SHP77 treated with DMSO at 0.1 percent for 48 hours (cell line): ENCODE data around the gene GAREM1.
"Not testable (repeated sequence)": the region's sequence is repeated elsewhere in the genome, so short reads cannot be mapped to it uniquely, and the experiment has no call there.

Source experiments
- DNase-seq: peaks from one replicate; lab custom pipeline; 2025; lab: John Stamatoyannopoulos, UW

Gene GAREM1

GRCh38 chr18:32470714-32471633, at the start of gene GAREM1:
Gene GAREM1 (minus strand): TSS chr18:32470882. CDS start chr18:32470428, 454 bp downstream.
- DNase-seq: peak; percentile 88

GRCh38 chr18:32511147-32511546, 40.5 kb upstream of the GAREM1 start:
- no peak for DNase-seq

GRCh38 chr18:32509111-32509510, 38.4 kb upstream of the GAREM1 start:
- no peak for DNase-seq

- DNase-seq: no peak
Observed at GRCh38 chr18:32507093-32507492, 36.4 kb upstream of the GAREM1 start.

GRCh38 chr18:32502014-32502413, 31.3 kb upstream of the GAREM1 start:
- no peak for DNase-seq

- DNase-seq: not testable (repeated sequence)
Observed at GRCh38 chr18:32501242-32501641, 30.6 kb upstream of the GAREM1 start.

- DNase-seq: no peak
Observed at GRCh38 chr18:32483002-32483401, 12.3 kb upstream of the GAREM1 start.

- DNase-seq: no peak
Observed at GRCh38 chr18:32482117-32482516, 11.4 kb upstream of the GAREM1 start.

- DNase-seq: no peak
Observed at GRCh38 chr18:32480581-32480980, 9.9 kb upstream of the GAREM1 start.

GRCh38 chr18:32478807-32479206, 8.1 kb upstream of the GAREM1 start:
- no peak for DNase-seq

- no peak for DNase-seq
Observed at GRCh38 chr18:32478317-32478716, 7.6 kb upstream of the GAREM1 start.

- DNase-seq: no peak
Observed at GRCh38 chr18:32476106-32476505, 5.4 kb upstream of the GAREM1 start.

- not testable (repeated sequence) for DNase-seq
Observed at GRCh38 chr18:32475069-32475468, 4.4 kb upstream of the GAREM1 start.

- no peak for DNase-seq
Observed at GRCh38 chr18:32473325-32473724, 2.6 kb upstream of the GAREM1 start.

GRCh38 chr18:32472841-32473240, 2.2 kb upstream of the GAREM1 start:
- no peak for DNase-seq

- DNase-seq: no peak
Observed at GRCh38 chr18:32470460-32470713, 295 bp downstream of the GAREM1 start.

- no peak for DNase-seq
Observed at GRCh38 chr18:32469691-32470459, 807 bp downstream of the GAREM1 start.

- DNase-seq: peak; percentile 50
Observed at GRCh38 chr18:32469190-32469651, 1.5 kb downstream of the GAREM1 start.

GRCh38 chr18:32468147-32468845, 2.4 kb downstream of the GAREM1 start:
- no peak for DNase-seq

GRCh38 chr18:32461709-32462272, 8.9 kb downstream of the GAREM1 start:
- DNase-seq: no peak

- DNase-seq: no peak
Observed at GRCh38 chr18:32460171-32460731, 10.4 kb downstream of the GAREM1 start.
